HG02943 (cell line): Measurements from ENCODE around the gene NFATC4.
"Not testable (repeated sequence)": the region's sequence is repeated elsewhere in the genome, so short reads cannot be mapped to it uniquely, and the experiment has no call there.

Experiments used
- ATAC-seq: cut with Tn5 transposase; IDR thresholded peaks from one replicate; pipeline ENCODE4 v1.9.1; 2021; ENCODE audit warnings: mild to moderate bottlenecking, low read depth, moderate library complexity; ENCODE audit not compliant: unreplicated experiment

Gene NFATC4

GRCh38 chr14:24367514-24368211, at the start of gene NFATC4:
TSS of gene NFATC4 (plus strand) at chr14:24368184. CDS start at chr14:24368341, 157 bp downstream.
- ATAC-seq = no peak

GRCh38 chr14:24321212-24321975, 46.6 kb upstream of the NFATC4 start:
- ATAC-seq = no peak

- ATAC-seq = no peak
Measured at GRCh38 chr14:24322672-24323071, 45.3 kb upstream of the NFATC4 start.

- no peak for ATAC-seq
Measured at GRCh38 chr14:24323341-24323740, 44.6 kb upstream of the NFATC4 start.

GRCh38 chr14:24324024-24324423, 44.0 kb upstream of the NFATC4 start:
- ATAC-seq = no peak

- ATAC-seq = no peak
Measured at GRCh38 chr14:24325041-24325530, 42.9 kb upstream of the NFATC4 start.

GRCh38 chr14:24325963-24326362, 42.0 kb upstream of the NFATC4 start:
- no peak for ATAC-seq

GRCh38 chr14:24327303-24327702, 40.7 kb upstream of the NFATC4 start:
- no peak for ATAC-seq

- not testable (repeated sequence) for ATAC-seq
Measured at GRCh38 chr14:24327914-24328313, 40.1 kb upstream of the NFATC4 start.

GRCh38 chr14:24329073-24329663, 38.8 kb upstream of the NFATC4 start:
- ATAC-seq = no peak

GRCh38 chr14:24329736-24330135, 38.2 kb upstream of the NFATC4 start:
- ATAC-seq = no peak

- ATAC-seq = no peak
Measured at GRCh38 chr14:24330973-24331674, 36.9 kb upstream of the NFATC4 start.

GRCh38 chr14:24331731-24332267, 36.2 kb upstream of the NFATC4 start:
- ATAC-seq = peak; percentile 7

- peak; percentile 71 for ATAC-seq
Measured at GRCh38 chr14:24332268-24332993, 35.6 kb upstream of the NFATC4 start.

- ATAC-seq = no peak
Measured at GRCh38 chr14:24334431-24335291, 33.3 kb upstream of the NFATC4 start, which contains the start of gene ADCY4. TSS of gene ADCY4 (minus strand) at chr14:24335071. CDS start at chr14:24334652, 419 bp downstream.

GRCh38 chr14:24335461-24336171, 32.4 kb upstream of the NFATC4 start:
- ATAC-seq = no peak

- no peak for ATAC-seq
Measured at GRCh38 chr14:24337144-24337823, 30.7 kb upstream of the NFATC4 start.

- no peak for ATAC-seq
Measured at GRCh38 chr14:24337824-24338175, 30.2 kb upstream of the NFATC4 start.
